K562 (cell line): Measurements from ENCODE around the gene CLSTN2. TPM values are rescaled to one million over a fixed set of nuclear protein-coding genes. Genes with fewer than 3 reads are reported as not detected.

ENCODE experiments used
- C11orf30 ChIP-seq: fragments of 450-650 bp; IDR thresholded peaks from 2 replicates; pipeline ENCODE4 v1.6.1; 2016; ENCODE audit warnings: low read depth, mild to moderate bottlenecking
- CCNT2 ChIP-seq: IDR thresholded peaks from 2 replicates; pipeline ENCODE4 v1.6.1; 2011; ENCODE audit warnings: borderline replicate concordance, low read depth, mild to moderate bottlenecking, moderate library complexity, mixed read lengths, low read length; ENCODE audit not compliant: insufficient read length; ENCODE audit errors: extremely low read depth
- EP300 ChIP-seq: IDR thresholded peaks from 2 replicates; pipeline ENCODE4 v1.6.1; 2012; ENCODE audit warnings: low read length, improper control_type of control experiment
- FOS ChIP-seq: IDR thresholded peaks from 3 replicates; pipeline ENCODE4 v1.6.1; 2011; ENCODE audit not compliant: insufficient read length; ENCODE audit errors: extremely low read depth
- HNRNPH1 ChIP-seq: fragments of 200-400 bp; formaldehyde crosslinking; optimal IDR thresholded peaks from 2 replicates; pipeline ENCODE3; 2017; ENCODE audit warnings: low read depth, mild to moderate bottlenecking, low read length, moderate library complexity
- MAFF ChIP-seq: IDR thresholded peaks from 2 replicates; pipeline ENCODE4 v1.6.1; 2012; ENCODE audit warnings: low read length, improper control_type of control experiment
- MAFG ChIP-seq: fragments of 450-650 bp; conservative IDR thresholded peaks from 2 replicates; pipeline ENCODE4 v1.6.1; 2016; ENCODE audit warnings: missing genetic modification characterization, missing compliant biosample characterization
- TARDBP ChIP-seq: fragments of 450-650 bp; IDR thresholded peaks from 2 replicates; pipeline ENCODE4 v1.6.1; 2016
- TBP ChIP-seq: optimal IDR thresholded peaks from 2 replicates; pipeline ENCODE3; 2011; ENCODE audit warnings: low read depth, low read length, improper control_type of control experiment
- TCF3 ChIP-seq: sonication (generic); formaldehyde crosslinking; IDR thresholded peaks from 2 replicates; pipeline ENCODE4 v1.4.0; 2020; ENCODE audit warnings: mild to moderate bottlenecking, missing genetic modification reagents
- ZNF121 ChIP-seq: sonication (generic); formaldehyde crosslinking; conservative IDR thresholded peaks from 2 replicates; pipeline ENCODE4 v1.8.0; 2022; ENCODE audit warnings: missing genetic modification reagents
- ZNF3 ChIP-seq: fragments of 250-450 bp; sonication (Bioruptor Pico); IDR thresholded peaks from 2 replicates; pipeline ENCODE4 v1.5.0; 2021; ENCODE audit warnings: mild to moderate bottlenecking, moderate library complexity
- ZNF316 ChIP-seq: fragments of 450-650 bp; IDR thresholded peaks from 2 replicates; pipeline ENCODE4 v1.6.1; 2016
- ZNF589 ChIP-seq: fragments of 200-800 bp; sonication (Bioruptor generic); IDR thresholded peaks from 2 replicates; pipeline ENCODE4 v1.6.1; 2016; ENCODE audit warnings: low read depth, missing genetic modification characterization, missing compliant biosample characterization
- ZNF740 ChIP-seq, 3 experiments: fragments of 200-800 bp in 1 of 3; sonication (Bioruptor generic) in 1 of 3; sonication (generic) in 1 of 3; formaldehyde crosslinking in 1 of 3; IDR thresholded peaks; 2 replicates each; pipeline versions ENCODE4 v1.6.1 to v1.8.0; 2016 to 2022; ENCODE audit warnings: mild to moderate bottlenecking in 2 of 3, missing compliant biosample characterization in 2 of 3, missing genetic modification characterization in 2 of 3, missing genetic modification reagents in 1 of 3
- polyA plus RNA-seq, 8 experiments: library from polyadenylated mRNA; depleted of rRNA in 4 of 8; stranded (reverse) in 5 of 8; unstranded in 3 of 8; fragments of >200 nt; fragmentation: Nextera tagmentation in 2 of 8; fragmentation: Illumina TruSeq in 1 of 8; extraction: Ambion mirVana in 2 of 8; extraction: Trizol in 1 of 8; gene quantifications; 2 replicates each; pipeline versions ENCODE4 v1.2.1 to v1.2.3, GENCODE V29; 2011 to 2014; ENCODE audit warnings: inconsistent platforms in 1 of 8, missing spikeins in 1 of 8
- total RNA-seq, 7 experiments: library from RNA; depleted of rRNA in 6 of 7; stranded (reverse); fragments of >200 nt in 6 of 7; fragmentation: Illumina TruSeq in 2 of 7; extraction: Trizol in 2 of 7; gene quantifications; 2 replicates each; pipeline versions ENCODE4 v1.2.1 to v1.2.3, GENCODE V29; 2011 to 2021; ENCODE audit warnings: low replicate concordance in 1 of 7
- TF ChIP-seq, protein P1 (sequence below): fragments of 450-650 bp; IDR thresholded peaks from 2 replicates; pipeline ENCODE4 v1.6.1; 2016; ENCODE audit warnings: low read depth, mild to moderate bottlenecking, moderate library complexity
- TF ChIP-seq, protein P2 (sequence below): fragments of 450-650 bp; IDR thresholded peaks from 2 replicates; pipeline ENCODE4 v1.7.1; 2018; ENCODE audit warnings: mild to moderate bottlenecking, low read depth; ENCODE audit not compliant: partially characterized antibody
- TF ChIP-seq, protein P3 (sequence below): fragments of 250-450 bp; sonication (Bioruptor Pico); IDR thresholded peaks from 2 replicates; pipeline ENCODE4 v1.8.0; 2022; ENCODE audit warnings: moderate library complexity, mild to moderate bottlenecking, inconsistent platforms

Gene CLSTN2
- total and polyA plus RNA-seq, 9 of the 15 experiments (the other 6 are each of a cell fraction or from before 2014, with no cell fraction given) = 0.02 to 0.04 (median 0.04) TPM; not detected in 6

DNA sequence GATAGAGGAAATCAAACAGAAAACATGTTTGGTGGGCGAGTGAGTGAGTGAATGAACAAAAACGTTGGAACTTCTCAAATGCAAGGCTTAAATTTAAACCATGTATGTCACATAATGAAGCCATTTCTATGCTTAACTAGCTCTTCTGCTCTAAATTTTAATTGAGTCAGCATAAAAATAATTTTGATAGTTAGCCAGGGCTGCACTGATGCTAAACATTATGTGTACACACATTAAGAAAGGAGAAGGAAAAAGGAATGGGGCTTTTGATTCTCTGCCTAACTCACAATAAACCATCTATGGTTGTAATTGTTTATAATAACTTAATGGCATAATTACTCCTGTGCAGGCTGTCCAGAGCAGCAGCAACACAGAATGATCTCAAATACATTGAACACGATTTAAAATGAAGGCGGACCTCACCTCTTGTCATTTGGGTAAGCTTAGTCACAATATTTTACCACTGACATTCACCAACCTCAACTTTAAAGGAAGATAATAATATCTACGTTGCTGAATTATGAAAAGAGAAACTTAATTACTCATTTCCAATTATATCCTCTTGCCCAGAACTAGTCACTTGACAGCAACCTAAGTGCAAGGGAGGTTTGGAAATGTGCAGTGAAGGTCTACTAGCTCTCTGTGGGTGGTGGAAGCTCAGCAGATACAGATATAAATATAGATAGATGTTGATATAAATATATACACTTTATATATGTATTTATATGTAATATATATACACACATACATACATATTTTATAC is 424.4 kb downstream of the CLSTN2 start (continued):
- TF ChIP-seq, protein P1, sequence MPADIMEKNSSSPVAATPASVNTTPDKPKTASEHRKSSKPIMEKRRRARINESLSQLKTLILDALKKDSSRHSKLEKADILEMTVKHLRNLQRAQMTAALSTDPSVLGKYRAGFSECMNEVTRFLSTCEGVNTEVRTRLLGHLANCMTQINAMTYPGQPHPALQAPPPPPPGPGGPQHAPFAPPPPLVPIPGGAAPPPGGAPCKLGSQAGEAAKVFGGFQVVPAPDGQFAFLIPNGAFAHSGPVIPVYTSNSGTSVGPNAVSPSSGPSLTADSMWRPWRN = no peak
- no peak for TF ChIP-seq ZNF589
- no peak for TF ChIP-seq ZNF121 (CRISPR knock-in tag)
- no peak for TF ChIP-seq TBP
- TF ChIP-seq, protein P2, sequence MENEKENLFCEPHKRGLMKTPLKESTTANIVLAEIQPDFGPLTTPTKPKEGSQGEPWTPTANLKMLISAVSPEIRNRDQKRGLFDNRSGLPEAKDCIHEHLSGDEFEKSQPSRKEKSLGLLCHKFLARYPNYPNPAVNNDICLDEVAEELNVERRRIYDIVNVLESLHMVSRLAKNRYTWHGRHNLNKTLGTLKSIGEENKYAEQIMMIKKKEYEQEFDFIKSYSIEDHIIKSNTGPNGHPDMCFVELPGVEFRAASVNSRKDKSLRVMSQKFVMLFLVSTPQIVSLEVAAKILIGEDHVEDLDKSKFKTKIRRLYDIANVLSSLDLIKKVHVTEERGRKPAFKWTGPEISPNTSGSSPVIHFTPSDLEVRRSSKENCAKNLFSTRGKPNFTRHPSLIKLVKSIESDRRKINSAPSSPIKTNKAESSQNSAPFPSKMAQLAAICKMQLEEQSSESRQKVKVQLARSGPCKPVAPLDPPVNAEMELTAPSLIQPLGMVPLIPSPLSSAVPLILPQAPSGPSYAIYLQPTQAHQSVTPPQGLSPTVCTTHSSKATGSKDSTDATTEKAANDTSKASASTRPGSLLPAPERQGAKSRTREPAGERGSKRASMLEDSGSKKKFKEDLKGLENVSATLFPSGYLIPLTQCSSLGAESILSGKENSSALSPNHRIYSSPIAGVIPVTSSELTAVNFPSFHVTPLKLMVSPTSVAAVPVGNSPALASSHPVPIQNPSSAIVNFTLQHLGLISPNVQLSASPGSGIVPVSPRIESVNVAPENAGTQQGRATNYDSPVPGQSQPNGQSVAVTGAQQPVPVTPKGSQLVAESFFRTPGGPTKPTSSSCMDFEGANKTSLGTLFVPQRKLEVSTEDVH = no peak
- TF ChIP-seq MAFF = peak; percentile 41
- no peak for TF ChIP-seq ZNF3 (CRISPR knock-in tag)
- TF ChIP-seq FOS = no peak
- no peak for TF ChIP-seq TARDBP
- TF ChIP-seq HNRNPH1 = no peak
- TF ChIP-seq, protein P3, sequence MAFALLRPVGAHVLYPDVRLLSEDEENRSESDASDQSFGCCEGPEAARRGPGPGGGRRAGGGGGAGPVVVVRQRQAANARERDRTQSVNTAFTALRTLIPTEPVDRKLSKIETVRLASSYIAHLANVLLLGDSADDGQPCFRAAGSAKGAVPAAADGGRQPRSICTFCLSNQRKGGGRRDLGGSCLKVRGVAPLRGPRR (CRISPR knock-in tag) = no peak
- TF ChIP-seq EP300 = no peak
- TF ChIP-seq CCNT2 = no peak
- peak; percentile 65 for TF ChIP-seq ZNF316
- no peak for TF ChIP-seq TCF3
- no peak for TF ChIP-seq ZNF740 (CRISPR knock-in tag; IDR thresholded peaks at IDR 0.05)
- TF ChIP-seq ZNF740 (tag; IDR thresholded peaks at IDR 0.05) = no peak
- peak; percentile 56 for TF ChIP-seq MAFG (tag)
- TF ChIP-seq C11orf30 = 0 out of 2 replicates have a peak, but pooled peaks have one; percentile 35
